Lower lobe of right lung (tissue), 2 donors: Measurements from ENCODE around the gene PRKCZ. TPM values are rescaled to one million over a fixed set of nuclear protein-coding genes. Genes with fewer than 3 reads are reported as not detected.

Source experiments
- ATAC-seq, 2 donors: fragments of 200-7000 bp; cut with Tn5 transposase; one replicate each; pipeline ENCODE4 v1.9.1; 2020 to 2022; ENCODE audit warnings: mild to moderate bottlenecking in 2 of 2, moderate library complexity in 2 of 2
- DNase-seq: peaks from one replicate; pipeline ENCODE4 v3.0.0-alpha.2; 2020
- H3K27ac ChIP-seq: fragments of 200-600 bp; one replicate; pipeline ENCODE4 v1.8.0; 2022
- H3K27me3 ChIP-seq: fragments of 200-600 bp; one replicate; pipeline ENCODE4 v1.8.0; 2022; ENCODE audit warnings: low read depth
- H3K36me3 ChIP-seq: fragments of 200-600 bp; one replicate; pipeline ENCODE4 v1.8.0; 2022; ENCODE audit warnings: mild to moderate bottlenecking
- H3K4me1 ChIP-seq: fragments of 200-600 bp; one replicate; pipeline ENCODE4 v1.8.0; 2022
- H3K4me3 ChIP-seq: fragments of 200-600 bp; one replicate; pipeline ENCODE4 v1.8.0; 2022; ENCODE audit warnings: mild to moderate bottlenecking
- H3K9me3 ChIP-seq: fragments of 200-600 bp; one replicate; pipeline ENCODE4 v1.8.0; 2022
- CTCF ChIP-seq: fragments of 200-600 bp; IDR thresholded peaks from one replicate; pipeline ENCODE4 v1.8.0; 2022; ENCODE audit warnings: antibody characterized with exemption, mild to moderate bottlenecking
- intact Hi-C: fragments of 100-400 bp; cut with DNase I; formaldehyde crosslinking; loops from one replicate; pipeline ENCODE4 v1.11.0; 2022
- total RNA-seq: library from RNA; stranded (reverse); fragmentation: NEBNext Ultra II Directional; extraction: Animal tissue kit (Norgen Biotek cat#: 25700); gene quantifications from one replicate; pipeline ENCODE4 v1.2.1, GENCODE V29; 2021
- donor health status: DM: no; HTN: yes; CAD: no; lungs with severe emphysema.

PRKCZ gene
- total RNA-seq, 1 donor from 2014 or later, result 97.6 TPM

- TF ChIP-seq CTCF, result no peak
- no peaks in the 10 kb centered on the region for H3K4me1 ChIP-seq
These were observed 11.0 kb upstream of the PRKCZ start for GRCh38 chr1:2039251-2039650.

GRCh38 chr1:2041305-2041704, 8.9 kb upstream of the PRKCZ start:
- Histone ChIP-seq H3K36me3 (no peaks in the 10 kb centered on the region), H3K4me3 (no peak overlapping the region), H3K9me3 (no peaks in the 10 kb centered on the region), H3K27ac (no peak overlapping the region), H3K27me3 (peaks cover 6% of the 10 kb centered on the region), H3K4me1 (peaks cover 18% of the 10 kb centered on the region)
- intact Hi-C loops, result loop anchor here (10.0 kb wide), 1 partner anchor 97 kb away; no protein-coding TSS in a partner anchor
- DNase-seq (no peak), ATAC-seq (no peak)
- TF ChIP-seq CTCF, result no peak

More at GRCh38 chr1:2039251-2039650, 11.0 kb upstream of the PRKCZ start:
- ATAC-seq (no peak), DNase-seq (no peak)
- Histone ChIP-seq H3K9me3 (no peaks in the 10 kb centered on the region), H3K27ac (no peak overlapping the region), H3K27me3 (peaks cover 4% of the 10 kb centered on the region), H3K36me3 (no peaks in the 10 kb centered on the region), H3K4me3 (no peak overlapping the region)
- intact Hi-C loops, result no loop called here

GRCh38 chr1:2041887-2042286, 8.3 kb upstream of the PRKCZ start:
- intact Hi-C loops, result loop anchor here (10.0 kb wide), 1 partner anchor 97 kb away; no protein-coding TSS in a partner anchor
- Histone ChIP-seq H3K9me3 (no peaks in the 10 kb centered on the region), H3K36me3 (no peaks in the 10 kb centered on the region), H3K4me1 (peaks cover 24% of the 10 kb centered on the region), H3K27me3 (peaks cover 6% of the 10 kb centered on the region), H3K4me3 (no peak overlapping the region), H3K27ac (no peak overlapping the region)
- ATAC-seq (no peak), DNase-seq (no peak)
- TF ChIP-seq CTCF, result no peak

- ATAC-seq, result no peak
- Histone ChIP-seq H3K4me1 (peaks cover 26% of the 10 kb centered on the region), H3K4me3 (no peak overlapping the region), H3K27me3 (peaks cover 17% of the 10 kb centered on the region), H3K9me3 (no peaks in the 10 kb centered on the region), H3K36me3 (no peaks in the 10 kb centered on the region), H3K27ac (no peak overlapping the region)
- no peak for TF ChIP-seq CTCF
- no peak for DNase-seq
- intact Hi-C loops, result loop anchor here (10.0 kb wide), 1 partner anchor 98 kb away; no protein-coding TSS in a partner anchor
These were observed 7.1 kb upstream of the PRKCZ start for GRCh38 chr1:2042830-2043773.

- H3K9me3 ChIP-seq, result no peaks in the 10 kb centered on the region
- DNase-seq (no peak), ATAC-seq (no peak)
- H3K27me3 ChIP-seq, result peaks cover 25% of the 10 kb centered on the region
- no peak overlapping the region for H3K27ac ChIP-seq
- intact Hi-C loops, result loop anchor here (10.0 kb wide), 1 partner anchor 99 kb away; no protein-coding TSS in a partner anchor
- H3K4me3 ChIP-seq, result no peak overlapping the region
- no peak for TF ChIP-seq CTCF
- peaks cover 32% of the 10 kb centered on the region for H3K4me1 ChIP-seq
- no peaks in the 10 kb centered on the region for H3K36me3 ChIP-seq
These were observed 6.3 kb upstream of the PRKCZ start for GRCh38 chr1:2043886-2044285.
